Head of caudate nucleus (tissue), 42 donors: ENCODE results near the gene PTPA.
A peak's percentile ranks its signal among the peaks of the same experiment; 100 is the strongest.

ENCODE experiments used
- DNase-seq, 42 donors: peaks; one replicate each; pipeline versions ENCODE4 v3.0.0 to v3.0.0-alpha.2; 2020 to 2021; ENCODE audit warnings: mixed read lengths in 7 of 42
- intact Hi-C: fragments of 100-400 bp; cut with DNase I; formaldehyde crosslinking; loops from one replicate; pipeline ENCODE4 v1.15.0; 2022

The PTPA gene

GRCh38 chr9:129110740-129111527 is at the start of gene PTPA, which contains the start of gene CRAT:
Gene PTPA (plus strand): TSS chr9:129111415. CDS start chr9:129111601, 186 bp downstream.
Gene CRAT (minus strand): TSS chr9:129110793. CDS start chr9:129110509, 284 bp downstream.
- peak; percentile 90 to 99 (median 98) for DNase-seq
- intact Hi-C loops = no loop called here

- intact Hi-C loops = no loop called here
- DNase-seq = no peak
Observed at GRCh38 chr9:129063061-129063460, 48.2 kb upstream of the PTPA start.

GRCh38 chr9:129064499-129064908 is 46.7 kb upstream of the PTPA start:
- no peak for DNase-seq
- intact Hi-C loops = no loop called here

DNA sequence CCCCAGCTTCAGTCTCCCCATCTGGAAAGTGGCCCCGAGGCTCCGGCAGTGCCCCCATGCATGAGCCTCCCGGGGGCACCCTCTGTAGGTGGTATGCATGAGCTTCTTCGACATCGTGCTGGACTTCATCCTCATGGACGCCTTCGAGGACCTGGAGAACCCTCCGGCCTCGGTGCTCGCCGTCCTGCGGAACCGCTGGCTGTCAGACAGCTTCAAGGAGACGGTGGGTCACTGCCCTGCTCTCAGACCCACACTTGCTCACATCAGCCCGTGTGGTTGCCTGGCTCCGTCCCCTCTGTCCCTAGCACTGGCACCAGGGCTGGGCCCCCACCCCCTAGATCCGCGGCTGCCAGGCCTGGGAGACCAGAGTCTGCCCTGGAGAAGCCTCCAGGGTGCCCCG is 43.1 kb upstream of the PTPA start:
- intact Hi-C loops = no loop called here
- DNase-seq = no peak

- intact Hi-C loops = no loop called here
- DNase-seq = peak; percentile 22 to 75 (median 55)
Observed at GRCh38 chr9:129068990-129069861, 42.0 kb upstream of the PTPA start.

DNA sequence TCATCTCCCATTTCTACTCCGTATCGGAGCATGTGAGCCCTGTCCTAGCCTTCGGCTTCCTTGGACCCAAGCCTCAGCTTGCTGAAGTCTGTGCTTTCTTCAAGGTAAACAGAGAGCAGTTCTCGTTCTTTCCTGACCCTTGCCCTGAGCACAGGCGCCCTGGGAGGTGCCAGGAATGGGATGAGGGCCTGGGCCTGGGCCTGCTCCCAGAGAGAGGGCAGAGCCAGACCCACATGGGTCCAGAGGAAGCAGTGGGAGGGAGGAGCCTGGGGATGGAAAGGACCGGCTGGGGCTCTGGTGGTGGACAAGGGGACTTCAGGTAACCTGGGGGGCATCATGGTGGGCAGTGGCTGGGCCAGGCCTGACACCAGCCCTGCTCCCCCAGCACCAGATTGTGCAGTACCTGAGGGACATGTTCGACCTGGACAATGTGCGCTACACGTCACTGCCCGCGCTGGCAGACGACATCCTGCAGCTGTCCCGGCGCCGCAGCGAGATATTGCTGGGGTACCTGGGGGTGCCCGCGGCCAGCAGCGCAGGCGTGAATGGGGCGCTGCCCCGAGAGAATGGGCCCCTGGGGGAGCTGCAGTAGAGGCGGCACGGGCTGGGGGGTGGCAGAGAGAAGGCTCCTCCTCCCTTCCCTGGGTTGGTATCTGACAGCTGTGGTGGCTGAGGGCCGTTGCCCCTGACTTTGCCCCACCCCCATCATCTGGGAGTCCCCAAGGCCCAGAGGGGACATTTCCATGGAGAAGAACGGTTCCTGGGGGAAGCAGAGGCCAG is 41.2 kb upstream of the PTPA start:
- DNase-seq = no peak

GRCh38 chr9:129070696-129071525 is 40.3 kb upstream of the PTPA start:
- DNase-seq = no peak
- intact Hi-C loops = no loop called here

More for the DNA sequence above, 41.2 kb upstream of the PTPA start:
- intact Hi-C loops = no loop called here

- no peak for DNase-seq
- intact Hi-C loops = no loop called here
Observed at GRCh38 chr9:129071526-129072126, 39.6 kb upstream of the PTPA start.

- no peak for DNase-seq
Observed at GRCh38 chr9:129072171-129072570, 39.0 kb upstream of the PTPA start.

DNA sequence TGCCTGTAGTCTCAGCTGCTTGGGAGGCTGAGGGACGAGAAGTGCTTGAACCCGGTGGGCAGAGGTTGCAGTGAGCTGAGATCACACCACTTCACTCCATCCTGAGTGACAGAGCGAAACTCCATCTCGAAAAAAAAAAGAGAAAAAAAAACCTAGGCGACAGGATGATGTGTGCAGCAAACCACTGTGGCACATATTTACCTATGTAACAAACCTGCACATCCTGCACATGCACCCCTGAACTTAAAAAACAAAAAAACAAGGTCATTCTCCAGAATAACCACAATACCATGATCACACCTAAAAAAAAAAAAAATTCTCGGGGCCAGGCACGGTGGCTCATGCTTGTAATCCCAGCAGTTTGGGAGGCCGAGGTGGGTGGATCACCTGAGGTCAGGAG is 37.8 kb upstream of the PTPA start:
- DNase-seq = no peak

More at GRCh38 chr9:129072171-129072570, 39.0 kb upstream of the PTPA start:
- intact Hi-C loops = no loop called here

DNA sequence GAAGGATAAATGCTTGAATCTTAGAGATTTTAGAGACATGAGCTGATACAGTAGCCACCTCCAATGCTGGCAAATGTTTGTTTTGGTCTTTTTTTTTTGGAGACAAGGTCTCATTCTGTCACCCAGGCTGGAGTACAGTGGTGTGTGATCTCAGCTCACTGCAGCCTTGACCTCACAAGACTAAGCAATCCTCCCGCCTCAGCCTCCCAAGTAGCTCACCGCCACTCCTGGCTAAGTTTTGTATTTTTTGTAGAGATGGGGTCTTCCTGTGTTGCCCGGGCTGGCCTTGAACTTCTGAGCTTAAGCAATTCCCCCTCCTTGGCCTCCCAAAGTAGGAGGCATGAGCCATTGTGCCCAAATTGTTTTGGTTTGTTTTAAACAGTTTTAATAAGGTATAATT is 37.1 kb upstream of the PTPA start:
- intact Hi-C loops = no loop called here

More for the DNA sequence above, 37.8 kb upstream of the PTPA start:
- intact Hi-C loops = no loop called here

GRCh38 chr9:129075996-129076639 is 35.1 kb upstream of the PTPA start:
- no peak for DNase-seq
- intact Hi-C loops = no loop called here

More for the DNA sequence above, 37.1 kb upstream of the PTPA start:
- DNase-seq = no peak

DNA sequence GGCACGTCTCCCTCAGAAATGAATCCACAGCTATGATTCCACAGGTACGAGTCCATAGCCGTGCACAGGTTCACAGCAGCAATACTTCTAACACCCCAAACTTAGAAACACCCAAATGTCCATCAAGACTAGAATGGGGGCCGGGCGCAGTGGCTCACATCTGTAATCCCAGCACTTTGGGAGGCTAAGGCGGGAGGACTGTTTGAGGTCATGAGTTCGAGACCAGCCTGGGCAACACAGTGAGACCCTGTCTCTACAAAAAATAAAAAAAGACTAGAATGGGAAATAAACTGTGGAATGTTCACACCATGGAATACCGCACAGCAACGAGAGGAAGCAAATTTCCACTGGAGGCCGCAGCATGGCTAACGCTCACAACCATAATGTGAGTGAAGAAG is 34.6 kb upstream of the PTPA start:
- intact Hi-C loops = no loop called here
- no peak for DNase-seq

GRCh38 chr9:129077236-129077635 is 34.0 kb upstream of the PTPA start:
- DNase-seq = no peak
- intact Hi-C loops = no loop called here

DNA sequence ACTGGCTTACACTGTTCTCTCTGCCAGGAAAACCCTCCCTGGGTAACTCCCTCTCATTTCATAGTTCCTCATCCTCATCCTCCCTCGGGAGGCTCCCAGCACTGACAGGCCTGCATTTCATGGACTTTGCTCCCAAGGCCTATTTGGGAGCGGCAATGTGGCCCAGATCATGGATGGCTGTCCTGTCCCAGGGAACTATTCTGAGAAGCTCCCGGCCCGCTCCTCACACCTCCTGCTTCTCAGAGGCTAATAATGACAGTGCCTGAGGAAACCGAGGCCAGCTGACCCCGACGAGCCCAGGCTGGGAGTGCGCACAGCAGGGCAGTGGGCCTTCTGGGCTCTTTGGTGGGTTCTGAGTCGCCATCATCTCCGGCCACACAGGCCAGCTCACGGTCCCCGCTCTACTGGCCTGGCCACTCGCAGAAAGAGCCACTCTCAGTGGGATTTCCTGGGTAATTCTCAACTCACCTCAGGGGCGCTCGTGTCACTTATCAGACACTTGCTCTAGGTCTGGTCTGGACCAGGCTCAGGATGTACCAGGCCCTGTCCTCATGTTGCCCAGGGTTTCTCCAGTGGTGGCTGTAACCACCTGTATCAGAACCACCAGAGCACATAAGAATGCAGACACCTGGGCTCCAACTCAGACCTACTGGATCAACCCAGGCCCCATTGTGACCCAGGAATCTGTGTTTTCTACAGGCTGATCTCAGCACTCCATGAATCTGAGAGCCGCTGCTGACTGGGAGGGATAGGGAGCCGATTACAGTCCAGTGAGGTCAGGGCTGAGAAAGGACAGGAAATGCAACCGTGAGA is 32.3 kb upstream of the PTPA start:
- DNase-seq = no peak
- intact Hi-C loops = no loop called here

DNA sequence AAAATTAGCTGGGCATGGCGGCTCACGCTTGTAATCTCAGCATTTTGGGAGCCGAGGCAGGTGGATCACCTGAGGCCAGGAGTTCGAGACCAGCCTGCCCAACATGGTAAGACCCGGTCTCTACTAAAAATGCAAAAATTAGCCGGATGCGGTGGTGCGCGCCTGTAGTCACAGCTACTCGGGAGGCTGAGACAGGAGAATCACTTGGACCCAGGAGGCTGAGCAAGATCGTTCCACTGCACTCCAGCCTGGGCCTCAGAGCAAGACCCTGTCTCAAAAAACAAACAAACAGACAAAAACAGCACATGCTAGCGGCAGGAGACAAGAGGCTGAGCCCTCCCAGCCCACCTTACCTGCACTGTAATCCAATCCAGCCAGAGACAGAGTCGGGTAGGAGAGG is 31.4 kb upstream of the PTPA start:
- intact Hi-C loops = no loop called here
- no peak for DNase-seq

DNA sequence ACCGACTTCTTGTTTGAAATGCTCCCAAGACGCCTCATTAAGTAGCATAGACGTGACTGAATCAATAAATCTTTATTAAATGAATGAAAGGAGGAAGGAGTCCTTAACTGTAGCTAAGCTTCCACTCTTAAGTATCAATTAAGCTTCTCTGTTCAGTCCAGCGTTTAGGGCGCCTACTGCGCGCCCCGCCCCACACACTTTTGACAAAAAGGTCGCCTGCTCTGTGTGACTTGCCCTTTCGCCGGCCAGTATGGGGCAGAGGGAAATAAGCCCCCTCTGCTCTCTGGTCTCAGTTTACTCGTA is 31.0 kb upstream of the PTPA start:
- no peak for DNase-seq
- intact Hi-C loops = no loop called here
